Liver (tissue), 9 donors: ENCODE data around the gene IL33. TPM values are rescaled to one million over a fixed set of nuclear protein-coding genes. Genes with fewer than 3 reads are reported as not detected.

Source experiments
- DNase-seq: peaks from one replicate; pipeline ENCODE4 v3.0.0-alpha.2; 2017; ENCODE audit warnings: low spot score
- H3K27ac ChIP-seq, 2 donors: one replicate each; pipeline ENCODE4 v1.7.0; 2013; ENCODE audit warnings: inconsistent platforms in 2 of 2, low read length in 2 of 2, control low read depth in 1 of 2, low read depth in 1 of 2, mild to moderate bottlenecking in 1 of 2
- H3K27me3 ChIP-seq, 4 donors: one replicate each; pipeline versions ENCODE4 v1.6.1 to v1.7.0; 2013; ENCODE audit warnings: low read length in 3 of 4, inconsistent platforms in 1 of 4, mild to moderate bottlenecking in 1 of 4, moderate library complexity in 1 of 4; ENCODE audit not compliant: control insufficient read depth in 4 of 4, insufficient read depth in 4 of 4
- H3K36me3 ChIP-seq, 4 donors: one replicate each; pipeline versions ENCODE4 v1.6.1 to v1.7.0; 2013; ENCODE audit warnings: low read length in 3 of 4, mild to moderate bottlenecking in 3 of 4, low read depth in 1 of 4, moderate library complexity in 1 of 4; ENCODE audit not compliant: control insufficient read depth in 4 of 4, insufficient read depth in 3 of 4
- H3K4me1 ChIP-seq, 4 donors: one replicate each; pipeline versions ENCODE4 v1.6.1 to v1.7.0; 2013; ENCODE audit warnings: low read length in 3 of 4, mild to moderate bottlenecking in 3 of 4, moderate library complexity in 1 of 4; ENCODE audit not compliant: control insufficient read depth in 4 of 4, insufficient read depth in 4 of 4
- H3K4me3 ChIP-seq, 3 donors: one replicate each; pipeline versions ENCODE4 v1.6.1 to v1.7.0; 2013; ENCODE audit warnings: low read length in 3 of 3, control low read depth in 1 of 3, low read depth in 1 of 3, mild to moderate bottlenecking in 1 of 3
- H3K9ac ChIP-seq, 2 donors: one replicate each; pipeline ENCODE4 v1.7.0; 2013; ENCODE audit warnings: low read length in 2 of 2, mild to moderate bottlenecking in 2 of 2, moderate library complexity in 2 of 2, control low read depth in 1 of 2, low read depth in 1 of 2
- H3K9me3 ChIP-seq, 4 donors: one replicate each; pipeline versions ENCODE4 v1.6.1 to v1.7.0; 2013; ENCODE audit warnings: low read length in 3 of 4; ENCODE audit not compliant: control insufficient read depth in 4 of 4
- EGR1 ChIP-seq, 2 donors: IDR thresholded peaks; 2 replicates each; pipeline ENCODE4 v1.6.1; 2016 to 2018; ENCODE audit warnings: antibody characterized with exemption in 2 of 2, low read depth in 2 of 2
- FOXA1 ChIP-seq: IDR thresholded peaks from 2 replicates; pipeline ENCODE4 v1.6.1; 2016; ENCODE audit warnings: antibody characterized with exemption
- FOXA2 ChIP-seq: IDR thresholded peaks from 2 replicates; pipeline ENCODE4 v1.6.1; 2016; ENCODE audit warnings: antibody characterized with exemption
- GABPA ChIP-seq, 2 donors: IDR thresholded peaks in 1 of 2; conservative IDR thresholded peaks in 1 of 2; 2 replicates each; pipeline ENCODE4 v1.6.1; 2016; ENCODE audit warnings: antibody characterized with exemption in 2 of 2, mild to moderate bottlenecking in 1 of 2, moderate library complexity in 1 of 2
- HNF4A ChIP-seq, 2 donors: conservative IDR thresholded peaks; 2 replicates each; pipeline ENCODE4 v1.6.1; 2016; ENCODE audit warnings: antibody characterized with exemption in 2 of 2, mild to moderate bottlenecking in 2 of 2
- HNF4G ChIP-seq: IDR thresholded peaks from 2 replicates; pipeline ENCODE4 v1.6.1; 2016; ENCODE audit warnings: antibody characterized with exemption
- JUND ChIP-seq, 2 donors: IDR thresholded peaks; 2 replicates each; pipeline ENCODE4 v1.6.1; 2016; ENCODE audit warnings: antibody characterized with exemption in 2 of 2
- NR2F2 ChIP-seq: IDR thresholded peaks from 2 replicates; pipeline ENCODE4 v1.6.1; 2016; ENCODE audit warnings: antibody characterized with exemption
- RXRA ChIP-seq, 2 donors: IDR thresholded peaks; 2 replicates each; pipeline ENCODE4 v1.6.1; 2017 to 2018; ENCODE audit warnings: antibody characterized with exemption in 2 of 2, mild to moderate bottlenecking in 1 of 2
- SP1 ChIP-seq: IDR thresholded peaks from 2 replicates; pipeline ENCODE4 v1.6.1; 2018; ENCODE audit warnings: antibody characterized with exemption, mild to moderate bottlenecking
- TAF1 ChIP-seq: conservative IDR thresholded peaks from 2 replicates; pipeline ENCODE4 v1.6.1; 2016; ENCODE audit warnings: antibody characterized with exemption, mild to moderate bottlenecking
- YY1 ChIP-seq: IDR thresholded peaks from 2 replicates; pipeline ENCODE4 v1.6.1; 2016; ENCODE audit warnings: antibody characterized with exemption, mild to moderate bottlenecking
- WGBS: extraction: QIAGEN DNeasy Blood & Tissue Kit; methylation state at CpG from one replicate; pipeline ENCODE4 v1.1.7; 2013; 5-methylcytosine and 5-hydroxymethylcytosine counted together
- polyA plus RNA-seq, 2 donors: library from polyadenylated mRNA; stranded (reverse) in 1 of 2; unstranded in 1 of 2; fragments of 200-250 nt in 1 of 2; fragments of >200 nt in 1 of 2; fragmentation: Nextera tagmentation in 1 of 2; extraction: Ambion mirVana in 1 of 2; gene quantifications; one replicate each; pipeline versions ENCODE4 v1.2.1 to v1.2.3, GENCODE V29; 2013 to 2015
- total RNA-seq, 2 donors: library from RNA; depleted of rRNA; stranded (reverse); fragments of >200 nt; gene quantifications; one replicate each; pipeline ENCODE4 v1.2.3, GENCODE V29; 2014
- TF ChIP-seq, protein P1 (sequence below): IDR thresholded peaks from 2 replicates; pipeline ENCODE4 v1.6.1; 2016; ENCODE audit warnings: antibody characterized with exemption
- TF ChIP-seq, protein P2 (sequence below): IDR thresholded peaks from 2 replicates; pipeline ENCODE4 v1.6.1; 2016; ENCODE audit warnings: antibody characterized with exemption
- TF ChIP-seq, protein P3 (sequence below): IDR thresholded peaks from 2 replicates; pipeline ENCODE4 v1.6.1; 2016; ENCODE audit warnings: antibody characterized with exemption
- TF ChIP-seq, protein P4 (sequence below): IDR thresholded peaks from 2 replicates; pipeline ENCODE4 v1.6.1; 2016; ENCODE audit warnings: antibody characterized with exemption, mild to moderate bottlenecking
- TF ChIP-seq, protein P5 (sequence below): fragments of 150-350 bp; IDR thresholded peaks from 2 replicates; pipeline ENCODE4 v1.5.1; 2017; ENCODE audit warnings: improper control_type of control experiment, low read depth, low read length; ENCODE audit not compliant: missing input control
- donor health status: healthy.
- donor health status: healthy.
- donor health status: healthy.
- donor health status: healthy.
- donor health status: healthy.

Gene IL33
- total and polyA plus RNA-seq, 4 donors: 13.6 to 20.0 (median 16.4) TPM

DNA sequence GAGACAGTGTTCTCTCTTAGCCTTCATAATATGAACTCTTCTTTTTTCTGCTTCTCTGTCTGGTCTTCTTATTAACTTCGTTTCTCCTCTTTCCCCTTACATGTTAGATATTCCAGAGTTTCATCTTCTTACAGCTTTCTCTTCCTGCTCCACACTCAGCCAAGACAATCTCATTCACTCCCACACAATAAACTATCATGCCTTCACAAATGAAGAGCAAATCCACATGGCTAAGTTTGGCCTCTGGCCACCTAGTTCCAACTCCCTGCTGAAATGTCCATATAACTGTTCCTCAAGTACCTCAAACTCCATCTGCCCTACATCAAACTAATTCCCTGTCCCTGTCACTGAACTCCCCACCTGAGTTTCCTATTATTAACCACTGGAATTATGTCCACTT, 18.4 kb downstream of the IL33 start:
- 62% methylated on average over 1 of the region's 1 CpG for WGBS

DNA sequence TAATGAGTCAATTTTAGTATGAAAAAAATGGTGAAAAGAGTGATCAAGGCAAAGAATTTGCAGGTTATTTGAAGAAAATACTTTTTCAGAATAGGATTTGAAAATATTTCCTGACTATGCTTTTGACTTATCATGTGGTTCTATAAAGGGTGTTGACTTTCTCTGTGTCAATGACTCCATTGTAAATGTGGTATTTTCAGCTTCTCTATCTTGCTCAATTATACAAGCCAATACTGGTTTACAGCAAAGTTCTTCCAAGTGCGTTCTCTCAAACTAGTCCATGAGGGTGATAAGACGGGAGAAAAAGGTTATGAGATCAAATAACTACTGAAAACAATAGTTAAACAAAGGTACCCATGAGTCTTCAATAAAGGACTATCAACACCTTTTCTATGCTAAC, 21.7 kb downstream of the IL33 start:
- Histone ChIP-seq H3K36me3 (no peaks in the 10 kb centered on the region), H3K4me3 (no peak overlapping the region), H3K27me3 (no peaks in the 10 kb centered on the region), H3K4me1 (peaks cover 0 to 7% (median 4%) of the 10 kb centered on the region in 4 donors), H3K27ac (no peak overlapping the region), H3K9me3 (no peaks in the 10 kb centered on the region), H3K9ac (no peak overlapping the region)
- no peak for TF ChIP-seq FOXA1
- no peak for TF ChIP-seq YY1
- TF ChIP-seq, protein P1, sequence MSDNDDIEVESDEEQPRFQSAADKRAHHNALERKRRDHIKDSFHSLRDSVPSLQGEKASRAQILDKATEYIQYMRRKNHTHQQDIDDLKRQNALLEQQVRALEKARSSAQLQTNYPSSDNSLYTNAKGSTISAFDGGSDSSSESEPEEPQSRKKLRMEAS: no peak
- TF ChIP-seq SP1: no peak
- TF ChIP-seq, protein P2, sequence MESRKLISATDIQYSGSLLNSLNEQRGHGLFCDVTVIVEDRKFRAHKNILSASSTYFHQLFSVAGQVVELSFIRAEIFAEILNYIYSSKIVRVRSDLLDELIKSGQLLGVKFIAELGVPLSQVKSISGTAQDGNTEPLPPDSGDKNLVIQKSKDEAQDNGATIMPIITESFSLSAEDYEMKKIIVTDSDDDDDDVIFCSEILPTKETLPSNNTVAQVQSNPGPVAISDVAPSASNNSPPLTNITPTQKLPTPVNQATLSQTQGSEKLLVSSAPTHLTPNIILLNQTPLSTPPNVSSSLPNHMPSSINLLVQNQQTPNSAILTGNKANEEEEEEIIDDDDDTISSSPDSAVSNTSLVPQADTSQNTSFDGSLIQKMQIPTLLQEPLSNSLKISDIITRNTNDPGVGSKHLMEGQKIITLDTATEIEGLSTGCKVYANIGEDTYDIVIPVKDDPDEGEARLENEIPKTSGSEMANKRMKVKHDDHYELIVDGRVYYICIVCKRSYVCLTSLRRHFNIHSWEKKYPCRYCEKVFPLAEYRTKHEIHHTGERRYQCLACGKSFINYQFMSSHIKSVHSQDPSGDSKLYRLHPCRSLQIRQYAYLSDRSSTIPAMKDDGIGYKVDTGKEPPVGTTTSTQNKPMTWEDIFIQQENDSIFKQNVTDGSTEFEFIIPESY: no peak
- TF ChIP-seq HNF4A (conservative IDR thresholded peaks at IDR 0.05): no peak
- no peak for TF ChIP-seq RXRA (IDR thresholded peaks at IDR 0.05)
- TF ChIP-seq, protein P3, sequence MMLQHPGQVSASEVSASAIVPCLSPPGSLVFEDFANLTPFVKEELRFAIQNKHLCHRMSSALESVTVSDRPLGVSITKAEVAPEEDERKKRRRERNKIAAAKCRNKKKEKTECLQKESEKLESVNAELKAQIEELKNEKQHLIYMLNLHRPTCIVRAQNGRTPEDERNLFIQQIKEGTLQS: no peak
- no peak for TF ChIP-seq JUND (IDR thresholded peaks at IDR 0.05)
- TF ChIP-seq EGR1 (IDR thresholded peaks at IDR 0.05; ENCODE audit: low read depth in 2 of 2): no peak
- TF ChIP-seq, protein P4, sequence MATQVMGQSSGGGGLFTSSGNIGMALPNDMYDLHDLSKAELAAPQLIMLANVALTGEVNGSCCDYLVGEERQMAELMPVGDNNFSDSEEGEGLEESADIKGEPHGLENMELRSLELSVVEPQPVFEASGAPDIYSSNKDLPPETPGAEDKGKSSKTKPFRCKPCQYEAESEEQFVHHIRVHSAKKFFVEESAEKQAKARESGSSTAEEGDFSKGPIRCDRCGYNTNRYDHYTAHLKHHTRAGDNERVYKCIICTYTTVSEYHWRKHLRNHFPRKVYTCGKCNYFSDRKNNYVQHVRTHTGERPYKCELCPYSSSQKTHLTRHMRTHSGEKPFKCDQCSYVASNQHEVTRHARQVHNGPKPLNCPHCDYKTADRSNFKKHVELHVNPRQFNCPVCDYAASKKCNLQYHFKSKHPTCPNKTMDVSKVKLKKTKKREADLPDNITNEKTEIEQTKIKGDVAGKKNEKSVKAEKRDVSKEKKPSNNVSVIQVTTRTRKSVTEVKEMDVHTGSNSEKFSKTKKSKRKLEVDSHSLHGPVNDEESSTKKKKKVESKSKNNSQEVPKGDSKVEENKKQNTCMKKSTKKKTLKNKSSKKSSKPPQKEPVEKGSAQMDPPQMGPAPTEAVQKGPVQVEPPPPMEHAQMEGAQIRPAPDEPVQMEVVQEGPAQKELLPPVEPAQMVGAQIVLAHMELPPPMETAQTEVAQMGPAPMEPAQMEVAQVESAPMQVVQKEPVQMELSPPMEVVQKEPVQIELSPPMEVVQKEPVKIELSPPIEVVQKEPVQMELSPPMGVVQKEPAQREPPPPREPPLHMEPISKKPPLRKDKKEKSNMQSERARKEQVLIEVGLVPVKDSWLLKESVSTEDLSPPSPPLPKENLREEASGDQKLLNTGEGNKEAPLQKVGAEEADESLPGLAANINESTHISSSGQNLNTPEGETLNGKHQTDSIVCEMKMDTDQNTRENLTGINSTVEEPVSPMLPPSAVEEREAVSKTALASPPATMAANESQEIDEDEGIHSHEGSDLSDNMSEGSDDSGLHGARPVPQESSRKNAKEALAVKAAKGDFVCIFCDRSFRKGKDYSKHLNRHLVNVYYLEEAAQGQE: no peak
- no peak for TF ChIP-seq NR2F2
- WGBS: 76% methylated on average over 2 of the region's 2 CpGs
- no peak for DNase-seq

More for the DNA sequence above, 18.4 kb downstream of the IL33 start:
- Histone ChIP-seq H3K4me3 (no peak overlapping the region), H3K27ac (no peak overlapping the region), H3K9me3 (no peaks in the 10 kb centered on the region), H3K4me1 (peaks cover 0 to 5% (median 2%) of the 10 kb centered on the region in 4 donors), H3K9ac (no peak overlapping the region), H3K36me3 (no peaks in the 10 kb centered on the region), H3K27me3 (no peaks in the 10 kb centered on the region)
- no peak for TF ChIP-seq HNF4G
- TF ChIP-seq, protein P3: no peak
- TF ChIP-seq, protein P5, sequence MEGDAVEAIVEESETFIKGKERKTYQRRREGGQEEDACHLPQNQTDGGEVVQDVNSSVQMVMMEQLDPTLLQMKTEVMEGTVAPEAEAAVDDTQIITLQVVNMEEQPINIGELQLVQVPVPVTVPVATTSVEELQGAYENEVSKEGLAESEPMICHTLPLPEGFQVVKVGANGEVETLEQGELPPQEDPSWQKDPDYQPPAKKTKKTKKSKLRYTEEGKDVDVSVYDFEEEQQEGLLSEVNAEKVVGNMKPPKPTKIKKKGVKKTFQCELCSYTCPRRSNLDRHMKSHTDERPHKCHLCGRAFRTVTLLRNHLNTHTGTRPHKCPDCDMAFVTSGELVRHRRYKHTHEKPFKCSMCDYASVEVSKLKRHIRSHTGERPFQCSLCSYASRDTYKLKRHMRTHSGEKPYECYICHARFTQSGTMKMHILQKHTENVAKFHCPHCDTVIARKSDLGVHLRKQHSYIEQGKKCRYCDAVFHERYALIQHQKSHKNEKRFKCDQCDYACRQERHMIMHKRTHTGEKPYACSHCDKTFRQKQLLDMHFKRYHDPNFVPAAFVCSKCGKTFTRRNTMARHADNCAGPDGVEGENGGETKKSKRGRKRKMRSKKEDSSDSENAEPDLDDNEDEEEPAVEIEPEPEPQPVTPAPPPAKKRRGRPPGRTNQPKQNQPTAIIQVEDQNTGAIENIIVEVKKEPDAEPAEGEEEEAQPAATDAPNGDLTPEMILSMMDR: no peak
- TF ChIP-seq YY1: no peak
- TF ChIP-seq NR2F2: no peak
- no peak for TF ChIP-seq GABPA (IDR thresholded peaks at IDR 0.05 in 1 of 2, conservative IDR thresholded peaks at IDR 0.05 in 1 of 2)
- TF ChIP-seq HNF4A (conservative IDR thresholded peaks at IDR 0.05): no peak
- TF ChIP-seq, protein P4: no peak
- no peak for TF ChIP-seq JUND (IDR thresholded peaks at IDR 0.05)
- TF ChIP-seq FOXA2: no peak
- no peak for TF ChIP-seq TAF1
- TF ChIP-seq, protein P1: no peak
- TF ChIP-seq EGR1 (IDR thresholded peaks at IDR 0.05; ENCODE audit: low read depth in 2 of 2): no peak
- DNase-seq: no peak
